ENCODE measurements around the gene B3GAT1. TPM values are rescaled to one million over a fixed set of nuclear protein-coding genes. Genes with fewer than 3 reads are reported as not detected.

The B3GAT1 gene
- polyA plus RNA-seq, 4 donors: 0.54 to 1.4 (median 0.57) TPM; not detected in 1

Other genes with a start within 250 kb of the B3GAT1 start
- gene NCAPD3, start 188.3 kb downstream of the B3GAT1 start, polyA plus RNA-seq: 10 to 100 TPM in 2 of 4 donors, 1 to 10 TPM in 2; 3.4 to 19.2 (median 7.9) TPM
- gene VPS26B, start 187.6 kb downstream of the B3GAT1 start, polyA plus RNA-seq: 10 to 100 TPM; 26.3 to 45.2 (median 35.9) TPM
- 10 to 100 TPM; 39.2 to 61.6 (median 47.9) TPM for gene THYN1, start 158.9 kb downstream of the B3GAT1 start, polyA plus RNA-seq
- gene ACAD8, start 158.7 kb downstream of the B3GAT1 start, polyA plus RNA-seq: 10 to 100 TPM; 18.0 to 29.3 (median 23.9) TPM
- gene GLB1L3, start 135.9 kb downstream of the B3GAT1 start, polyA plus RNA-seq: under 1 TPM in 2 of 4 donors, not detected in 2; 0.01 to 0.04 TPM
- gene GLB1L2, start 80.3 kb downstream of the B3GAT1 start, polyA plus RNA-seq: 1 to 10 TPM; 1.4 to 9.6 (median 4.2) TPM